CD4-positive, alpha-beta T cell (primary cell): ENCODE data around the gene PAK6. TPM values are rescaled to one million over a fixed set of nuclear protein-coding genes. Genes with fewer than 3 reads are reported as not detected.

Source experiments
- ATAC-seq: fragments of 200-7000 bp; cut with Tn5 transposase; one replicate; pipeline ENCODE4 v1.10.0; 2022; ENCODE audit warnings: mild to moderate bottlenecking; ENCODE audit not compliant: poor library complexity
- CTCF ChIA-PET: fragments of 350-600 bp; sonication (Branson Sonifier 250); formaldehyde crosslinking; loops from one replicate; lab custom pipeline; 2021; ENCODE audit warnings: antibody characterized with exemption, inconsistent platforms; lab: Charles Lee
- POLR2A ChIA-PET: fragments of 350-600 bp; sonication (Branson Sonifier 250); formaldehyde crosslinking; loops from one replicate; lab custom pipeline; 2021; ENCODE audit warnings: antibody characterized with exemption, inconsistent platforms; lab: Charles Lee
- DNase-seq, 14 experiments: peaks; one replicate each; pipeline ENCODE4 v3.0.0-alpha.2; 2013 to 2020; ENCODE audit warnings: mixed read lengths in 2 of 14
- H3K27ac ChIP-seq, 2 donors: one replicate each; pipeline versions ENCODE4 v1.5.1 to v1.7.0; 2013; ENCODE audit warnings: low read length in 2 of 2, low read depth in 1 of 2, mild to moderate bottlenecking in 1 of 2
- H3K27me3 ChIP-seq, 2 experiments: 1 replicate in 1 of 2; 2 replicates in 1 of 2; pipeline versions ENCODE4 v1.6.1 to v1.7.0; 2013; ENCODE audit warnings: low read length in 2 of 2, control low read depth in 1 of 2, mild to moderate bottlenecking in 1 of 2, moderate library complexity in 1 of 2; ENCODE audit not compliant: insufficient read depth in 2 of 2, control insufficient read depth in 1 of 2
- H3K36me3 ChIP-seq: one replicate; pipeline ENCODE4 v1.6.1; 2013; ENCODE audit warnings: low read length, control low read depth; ENCODE audit not compliant: insufficient read depth
- H3K4me1 ChIP-seq: one replicate; pipeline ENCODE4 v1.6.1; 2013; ENCODE audit warnings: low read length, control low read depth; ENCODE audit not compliant: insufficient read depth
- H3K4me3 ChIP-seq: one replicate; pipeline ENCODE4 v1.5.1; 2013; ENCODE audit warnings: mild to moderate bottlenecking, low read length, moderate library complexity
- H3K9me3 ChIP-seq, 2 experiments: 1 replicate in 1 of 2; 2 replicates in 1 of 2; pipeline versions ENCODE4 v1.6.1 to v1.7.0; 2013; ENCODE audit warnings: low read length in 2 of 2, mild to moderate bottlenecking in 2 of 2, control low read depth in 1 of 2, moderate library complexity in 1 of 2; ENCODE audit not compliant: control insufficient read depth in 1 of 2, insufficient read depth in 1 of 2
- H3K27ac Mint-ChIP-seq: one replicate; pipeline ENCODE4 v1.8.0; 2020; ENCODE audit warnings: mixed read lengths
- H3K27me3 Mint-ChIP-seq: one replicate; pipeline ENCODE4 v1.8.0; 2021; ENCODE audit warnings: mixed read lengths
- H3K36me3 Mint-ChIP-seq: one replicate; pipeline ENCODE4 v1.8.0; 2021; ENCODE audit warnings: low read depth, mixed read lengths
- H3K4me1 Mint-ChIP-seq: one replicate; pipeline ENCODE4 v1.8.0; 2021; ENCODE audit warnings: low read depth, mixed read lengths
- H3K4me3 Mint-ChIP-seq: one replicate; pipeline ENCODE4 v1.8.0; 2020; ENCODE audit warnings: mild to moderate bottlenecking, mixed read lengths
- H3K9me3 Mint-ChIP-seq: one replicate; pipeline ENCODE4 v1.8.0; 2020; ENCODE audit warnings: mixed read lengths
- CTCF ChIP-seq: fragments of 200-600 bp; IDR thresholded peaks from one replicate; pipeline ENCODE4 v1.8.0; 2022; ENCODE audit warnings: antibody characterized with exemption, mild to moderate bottlenecking
- intact Hi-C, 2 experiments: fragments of 100-400 bp; cut with DNase I in 1 of 2; cut with micrococcal nuclease in 1 of 2; formaldehyde crosslinking; loops; one replicate each; pipeline versions ENCODE4 v1.15.1 to v1.9.0; 2023 to 2025; cut with DNase I, micrococcal nuclease
- total RNA-seq, 174 experiments: library from RNA in 2 of 174; stranded (reverse) in 2 of 174; gene quantifications; one replicate each; pipeline ENCODE4 v1.2.3 and lab custom pipeline; 2021 to 2026

The PAK6 gene
- total RNA-seq, 2 experiments from 2014 or later = 0.34 to 0.36 TPM

GRCh38 chr15:40226736-40227135 lies 12.1 kb upstream of the PAK6 start:
- H3K27ac ChIP-seq = no peak overlapping the region
- no peaks in the 10 kb centered on the region for H3K36me3 ChIP-seq
- ChIA-PET CTCF (interaction anchor here (1.1 to 1.7 kb wide), 2 partner anchors 9 to 24 kb away, joined by 3 to 6 read pairs; no protein-coding TSS in a partner anchor), POLR2A (interaction anchor here (0.7 kb wide), 1 partner anchor 89 kb away, joined by 3 read pairs; no protein-coding TSS in a partner anchor)
- no peaks in the 10 kb centered on the region for H3K9me3 Mint-ChIP-seq
- no peak overlapping the region for H3K4me3 ChIP-seq
- TF ChIP-seq CTCF = no peak
- H3K27me3 Mint-ChIP-seq = no peaks in the 10 kb centered on the region
- no peaks in the 10 kb centered on the region for H3K36me3 Mint-ChIP-seq
- no peak overlapping the region for H3K4me3 Mint-ChIP-seq
- no peak for DNase-seq
- H3K27me3 ChIP-seq = no peaks in the 10 kb centered on the region
- no peak for ATAC-seq
- H3K4me1 ChIP-seq = no peaks in the 10 kb centered on the region
- intact Hi-C loops = no loop called here
- no peaks in the 10 kb centered on the region for H3K9me3 ChIP-seq
- no peaks in the 10 kb centered on the region for H3K4me1 Mint-ChIP-seq
- H3K27ac Mint-ChIP-seq = no peak overlapping the region

GRCh38 chr15:40229316-40229715 lies 9.5 kb upstream of the PAK6 start:
- no peak for TF ChIP-seq CTCF
- POLR2A ChIA-PET = interaction anchor here (0.6 kb wide), 1 partner anchor 21 kb away, joined by 3 read pairs; no protein-coding TSS in a partner anchor
- intact Hi-C loops = no loop called here

GRCh38 chr15:40229956-40230355 lies 8.9 kb upstream of the PAK6 start:
- H3K9me3 ChIP-seq = no peaks in the 10 kb centered on the region
- CTCF ChIA-PET = interaction anchor here (1.8 kb wide), 1 partner anchor 13 kb away, joined by 7 read pairs; no protein-coding TSS in a partner anchor
- no peak overlapping the region for H3K27ac Mint-ChIP-seq
- no peak overlapping the region for H3K4me3 ChIP-seq
- H3K36me3 Mint-ChIP-seq = no peaks in the 10 kb centered on the region
- no peaks in the 10 kb centered on the region for H3K27me3 ChIP-seq
- POLR2A ChIA-PET = interaction anchor here (0.6 kb wide), 1 partner anchor 22 kb away, joined by 3 read pairs; no protein-coding TSS in a partner anchor
- H3K4me1 Mint-ChIP-seq = no peaks in the 10 kb centered on the region
- no peak overlapping the region for H3K4me3 Mint-ChIP-seq
- H3K27me3 Mint-ChIP-seq = no peaks in the 10 kb centered on the region
- no peak overlapping the region for H3K27ac ChIP-seq
- ATAC-seq (no peak), DNase-seq (no peak)
- no peak for TF ChIP-seq CTCF
- no peaks in the 10 kb centered on the region for H3K9me3 Mint-ChIP-seq
- intact Hi-C loops = no loop called here
- no peaks in the 10 kb centered on the region for H3K36me3 ChIP-seq
- H3K4me1 ChIP-seq = no peaks in the 10 kb centered on the region

More at GRCh38 chr15:40229316-40229715, 9.5 kb upstream of the PAK6 start:
- Histone ChIP-seq H3K36me3 (no peaks in the 10 kb centered on the region), H3K27me3 (no peaks in the 10 kb centered on the region), H3K4me1 (no peaks in the 10 kb centered on the region), H3K4me3 (no peak overlapping the region), H3K9me3 (no peaks in the 10 kb centered on the region), H3K27ac (no peak overlapping the region)
- H3K36me3 Mint-ChIP-seq = no peaks in the 10 kb centered on the region
- no peaks in the 10 kb centered on the region for H3K4me1 Mint-ChIP-seq
- CTCF ChIA-PET = no interaction called here
- H3K9me3 Mint-ChIP-seq = no peaks in the 10 kb centered on the region
- DNase-seq (no peak), ATAC-seq (no peak)
- no peak overlapping the region for H3K27ac Mint-ChIP-seq
- no peaks in the 10 kb centered on the region for H3K27me3 Mint-ChIP-seq
- H3K4me3 Mint-ChIP-seq = no peak overlapping the region
